Esophagus muscularis mucosa (tissue), 4 donors: ENCODE measurements around the gene SLC22A12. TPM values are rescaled to one million over a fixed set of nuclear protein-coding genes. Genes with fewer than 3 reads are reported as not detected.

Experiments used
- DNase-seq: peaks from one replicate; pipeline ENCODE4 v3.0.0-alpha.2; 2017; ENCODE audit errors: extremely low spot score
- H3K27ac ChIP-seq, 4 donors: fragments of 200-600 bp; sonication (generic); replicated peaks in 1 of 4; 1 replicate in 3 of 4; 2 replicates in 1 of 4; pipeline ENCODE4 v1.5.1; 2016 to 2019; ENCODE audit warnings: mild to moderate bottlenecking in 1 of 4
- H3K27me3 ChIP-seq, 4 donors: fragments of 200-600 bp; sonication (generic); one replicate each; pipeline versions ENCODE4 v1.5.1 to v1.6.0; 2016 to 2019
- H3K36me3 ChIP-seq, 4 donors: fragments of 200-600 bp; sonication (generic); one replicate each; pipeline ENCODE4 v1.5.1; 2016 to 2019
- H3K4me1 ChIP-seq, 4 donors: fragments of 200-600 bp; sonication (generic); one replicate each; pipeline ENCODE4 v1.5.1; 2016 to 2019
- H3K4me3 ChIP-seq, 4 donors: fragments of 200-600 bp; sonication (generic); 1 replicate in 2 of 4; 2 replicates in 2 of 4; pipeline ENCODE4 v1.5.1; 2016 to 2019; ENCODE audit warnings: mild to moderate bottlenecking in 4 of 4, moderate library complexity in 1 of 4
- H3K9me3 ChIP-seq, 4 donors: fragments of 200-600 bp; sonication (generic); 1 replicate in 3 of 4; 2 replicates in 1 of 4; pipeline ENCODE4 v1.5.1; 2016 to 2019
- CTCF ChIP-seq, 3 experiments: fragments of 200-600 bp in 2 of 3; fragments of 450-650 bp in 1 of 3; sonication (generic) in 2 of 3; IDR thresholded peaks; one replicate each; pipeline ENCODE4 v1.5.1; 2017 to 2019; ENCODE audit warnings: antibody characterized with exemption in 3 of 3, mild to moderate bottlenecking in 2 of 3, moderate library complexity in 1 of 3
- EP300 ChIP-seq: sonication (generic); formaldehyde crosslinking; IDR thresholded peaks from one replicate; pipeline ENCODE4 v1.6.1; 2017; ENCODE audit warnings: antibody characterized with exemption
- POLR2A ChIP-seq: fragments of 450-650 bp; IDR thresholded peaks from one replicate; pipeline ENCODE4 v1.6.1; 2017; ENCODE audit warnings: antibody characterized with exemption, moderate library complexity, mild to moderate bottlenecking, low read depth
- POLR2AphosphoS5 ChIP-seq, 2 donors: sonication (generic); formaldehyde crosslinking; IDR thresholded peaks; one replicate each; pipeline ENCODE4 v1.6.1; 2017; ENCODE audit warnings: antibody characterized with exemption in 2 of 2
- WGBS: methylation state at CpG from one replicate; pipeline ENCODE4 v1.1.5; 2018; 5-methylcytosine and 5-hydroxymethylcytosine counted together
- intact Hi-C: fragments of 100-400 bp; cut with DNase I; formaldehyde crosslinking; loops from one replicate; pipeline ENCODE4 v1.15.1; 2023
- total RNA-seq, 4 donors: library from RNA; depleted of rRNA; stranded (reverse); fragments of >200 nt; gene quantifications; one replicate each; pipeline versions ENCODE4 v1.1.0 to v1.2.1, GENCODE V29; 2016

The SLC22A12 gene
- total RNA-seq, 4 donors from 2014 or later: not detected

GRCh38 chr11:64603411-64604110 is 12.5 kb downstream of the SLC22A12 start:
- Histone ChIP-seq H3K27me3 (peaks cover 0 to 43% (median 0%) of the 10 kb centered on the region in 4 donors), H3K4me1 (peaks cover 0 to 12% (median 5%) of the 10 kb centered on the region in 4 donors), H3K4me3 (no peak overlapping the region), H3K36me3 (no peaks in the 10 kb centered on the region), H3K9me3 (no peaks in the 10 kb centered on the region), H3K27ac (no peak overlapping the region)
- DNase-seq: no peak
- 79% methylated on average over 7 of the region's 10 CpGs for WGBS
- TF ChIP-seq EP300 (no peak), POLR2A (no peak), CTCF (IDR thresholded peaks at IDR 0.05) (no peak), POLR2AphosphoS5 (IDR thresholded peaks at IDR 0.05) (no peak)
- intact Hi-C loops: no loop called here

DNA sequence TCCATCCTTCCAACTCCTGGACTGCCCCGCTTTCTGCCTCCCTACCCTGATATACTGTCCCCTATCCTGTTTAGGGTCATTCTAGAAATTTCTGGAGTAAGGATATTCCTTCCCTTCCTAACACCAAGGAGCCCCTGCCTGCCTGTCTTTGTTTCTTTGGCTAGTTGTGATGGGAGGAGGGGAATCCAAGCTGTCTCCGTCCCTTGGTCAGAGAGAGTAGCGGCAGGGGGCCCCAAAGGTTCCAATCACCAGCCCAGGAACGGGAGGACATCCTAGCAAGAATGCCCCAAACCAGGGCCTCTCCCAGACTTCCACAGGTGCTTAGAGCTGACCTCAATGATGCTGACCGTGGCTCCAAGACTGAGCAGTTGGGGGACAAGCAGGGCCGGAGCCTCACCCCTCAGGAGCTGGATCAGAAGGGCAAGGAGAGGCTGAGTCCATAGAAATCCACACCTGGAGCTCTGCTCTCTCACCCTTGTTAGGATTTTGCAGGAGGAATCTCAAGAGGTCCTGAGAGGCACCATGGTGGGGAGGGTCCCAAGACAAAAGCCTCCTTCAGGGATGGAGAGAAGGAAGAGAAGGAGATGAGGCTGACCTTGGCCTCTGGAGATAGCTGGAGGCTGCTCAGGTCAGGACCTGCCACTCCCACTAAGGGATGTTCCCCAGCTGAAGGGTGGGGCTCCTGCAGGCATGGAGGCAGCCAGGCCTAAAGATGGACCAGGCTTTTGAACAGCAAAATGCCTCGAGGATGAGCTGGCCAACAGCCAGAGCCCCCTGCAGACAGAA is 13.6 kb downstream of the SLC22A12 start:
- no peaks in the 10 kb centered on the region for H3K9me3 ChIP-seq
- H3K4me3 ChIP-seq: no peak overlapping the region
- H3K27me3 ChIP-seq: peaks cover 0 to 43% (median 0%) of the 10 kb centered on the region in 4 donors
- intact Hi-C loops: no loop called here
- WGBS: 76% methylated on average over 7 of the region's 7 CpGs
- H3K27ac ChIP-seq: no peak overlapping the region
- H3K36me3 ChIP-seq: no peaks in the 10 kb centered on the region
- H3K4me1 ChIP-seq: peaks cover 0 to 14% (median 7%) of the 10 kb centered on the region in 4 donors
- TF ChIP-seq CTCF (IDR thresholded peaks at IDR 0.05): no peak
- TF ChIP-seq EP300: no peak
- TF ChIP-seq POLR2A: no peak
- no peak for TF ChIP-seq POLR2AphosphoS5 (IDR thresholded peaks at IDR 0.05)
- no peak for DNase-seq

- intact Hi-C loops: no loop called here
- Histone ChIP-seq H3K27me3 (peaks cover 0 to 43% (median 0%) of the 10 kb centered on the region in 4 donors), H3K27ac (no peak overlapping the region), H3K4me1 (peaks cover 0 to 14% (median 7%) of the 10 kb centered on the region in 4 donors), H3K36me3 (no peaks in the 10 kb centered on the region), H3K9me3 (no peaks in the 10 kb centered on the region), H3K4me3 (no peak overlapping the region)
- 65% methylated on average over 10 of the region's 10 CpGs for WGBS
- TF ChIP-seq CTCF (IDR thresholded peaks at IDR 0.05) (no peak), EP300 (no peak), POLR2AphosphoS5 (IDR thresholded peaks at IDR 0.05) (no peak), POLR2A (no peak)
- DNase-seq: no peak
These were observed 14.2 kb downstream of the SLC22A12 start for GRCh38 chr11:64605244-64605560.

DNA sequence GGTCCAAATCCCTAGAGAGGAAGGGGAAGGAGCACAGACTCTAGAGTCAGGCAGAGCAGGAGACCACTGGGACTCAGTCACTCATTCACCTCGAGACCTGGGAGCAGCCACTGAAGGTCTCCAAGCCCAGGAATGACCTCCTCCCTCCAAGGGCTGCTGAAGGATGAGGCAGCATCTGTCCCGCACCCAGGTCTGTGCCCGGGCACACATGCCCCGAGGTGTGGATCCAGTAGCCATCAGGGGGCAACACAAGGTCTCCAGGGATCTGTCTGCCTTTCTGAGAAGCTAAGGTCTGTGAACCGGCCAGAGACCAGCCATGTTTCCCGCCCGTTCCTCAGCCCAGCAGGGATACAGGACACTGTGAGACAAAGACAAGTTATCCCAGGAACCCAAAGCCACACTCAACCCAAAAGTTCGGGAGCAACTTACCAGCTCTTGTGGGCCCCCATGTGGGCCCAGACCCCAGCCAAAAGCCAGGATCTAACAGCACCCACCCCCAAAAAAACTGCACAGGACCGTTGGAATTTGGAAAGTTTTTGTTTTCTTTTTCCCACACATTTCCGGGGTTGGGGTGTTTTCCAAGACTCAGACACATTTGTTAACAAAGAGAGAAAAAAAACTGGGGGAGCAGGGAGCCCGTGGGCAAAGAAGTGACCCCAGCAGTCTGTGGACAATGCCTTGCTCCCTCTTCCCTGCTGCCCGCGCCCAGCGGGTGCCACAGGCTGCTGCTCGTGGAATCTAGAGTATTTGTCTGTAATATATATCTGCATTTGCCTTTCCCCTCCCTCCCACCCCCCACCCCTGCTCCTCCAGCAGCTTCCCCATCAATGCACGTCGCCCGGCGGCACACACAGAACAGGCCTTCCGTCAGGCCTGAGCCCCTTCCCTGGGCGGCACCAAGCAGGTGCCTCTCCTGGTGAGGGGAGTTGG is 14.9 kb downstream of the SLC22A12 start:
- TF ChIP-seq POLR2AphosphoS5 (IDR thresholded peaks at IDR 0.05) (no peak), EP300 (no peak), CTCF (IDR thresholded peaks at IDR 0.05) (no peak), POLR2A (no peak)
- WGBS: 76% methylated on average over 14 of the region's 21 CpGs
- no peaks in the 10 kb centered on the region for H3K36me3 ChIP-seq
- no peaks in the 10 kb centered on the region for H3K9me3 ChIP-seq
- H3K27ac ChIP-seq: no peak overlapping the region
- no peak for DNase-seq
- H3K27me3 ChIP-seq: peaks cover 0 to 43% (median 0%) of the 10 kb centered on the region in 4 donors
- H3K4me1 ChIP-seq: peaks cover 0 to 14% (median 7%) of the 10 kb centered on the region in 4 donors
- intact Hi-C loops: no loop called here
- no peak overlapping the region for H3K4me3 ChIP-seq
